HUES48 (cell line): Measurements from ENCODE around the gene NRIP2.

Experiments
- H3K27ac ChIP-seq: one replicate; pipeline ENCODE4 v1.7.0; 2013; ENCODE audit warnings: low read depth, low read length, inconsistent platforms
- H3K27me3 ChIP-seq: 2 replicates; pipeline ENCODE4 v1.6.1; 2013; ENCODE audit warnings: mild to moderate bottlenecking, low read length; ENCODE audit not compliant: control insufficient read depth, insufficient read depth
- H3K36me3 ChIP-seq: 2 replicates; pipeline ENCODE4 v1.6.1; 2013; ENCODE audit warnings: low read length; ENCODE audit not compliant: control insufficient read depth, insufficient read depth
- H3K4me1 ChIP-seq: 2 replicates; pipeline ENCODE4 v1.6.1; 2013; ENCODE audit warnings: mild to moderate bottlenecking, low read length; ENCODE audit not compliant: control insufficient read depth, insufficient read depth
- H3K4me3 ChIP-seq: 2 replicates; pipeline ENCODE4 v1.5.1; 2013; ENCODE audit warnings: mild to moderate bottlenecking, low read depth, low read length
- H3K9ac ChIP-seq: 2 replicates; pipeline ENCODE4 v1.6.1; 2013; ENCODE audit warnings: mild to moderate bottlenecking, low read depth, low read length, moderate library complexity
- H3K9me3 ChIP-seq: 2 replicates; pipeline ENCODE4 v1.6.1; 2013; ENCODE audit warnings: low read length; ENCODE audit not compliant: control insufficient read depth, insufficient read depth

NRIP2 gene

DNA sequence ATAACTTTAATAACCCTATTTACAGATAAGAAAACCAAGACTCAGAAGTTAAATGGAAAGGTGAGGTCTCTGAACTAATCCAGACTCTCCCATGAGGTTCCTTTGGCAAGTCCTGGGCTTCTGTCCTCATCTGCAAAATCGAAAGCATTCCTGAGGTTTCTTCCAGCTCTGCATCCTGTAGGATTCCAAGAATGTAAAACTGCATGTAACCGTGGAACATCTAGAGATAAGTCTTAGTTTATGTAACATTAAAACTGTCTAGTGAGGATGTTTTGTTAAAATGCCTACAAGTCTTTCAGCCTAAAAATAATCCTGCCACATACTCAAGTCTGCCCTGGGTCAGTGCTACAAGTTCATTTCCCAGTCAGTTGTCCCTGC is 29.7 kb downstream of the NRIP2 start:
- Histone ChIP-seq H3K9ac (no peak overlapping the region), H3K36me3 (peaks cover 64% of the 10 kb centered on the region), H3K27me3 (no peaks in the 10 kb centered on the region), H3K27ac (no peak overlapping the region), H3K9me3 (no peaks in the 10 kb centered on the region), H3K4me1 (no peaks in the 10 kb centered on the region), H3K4me3 (no peak overlapping the region)

DNA sequence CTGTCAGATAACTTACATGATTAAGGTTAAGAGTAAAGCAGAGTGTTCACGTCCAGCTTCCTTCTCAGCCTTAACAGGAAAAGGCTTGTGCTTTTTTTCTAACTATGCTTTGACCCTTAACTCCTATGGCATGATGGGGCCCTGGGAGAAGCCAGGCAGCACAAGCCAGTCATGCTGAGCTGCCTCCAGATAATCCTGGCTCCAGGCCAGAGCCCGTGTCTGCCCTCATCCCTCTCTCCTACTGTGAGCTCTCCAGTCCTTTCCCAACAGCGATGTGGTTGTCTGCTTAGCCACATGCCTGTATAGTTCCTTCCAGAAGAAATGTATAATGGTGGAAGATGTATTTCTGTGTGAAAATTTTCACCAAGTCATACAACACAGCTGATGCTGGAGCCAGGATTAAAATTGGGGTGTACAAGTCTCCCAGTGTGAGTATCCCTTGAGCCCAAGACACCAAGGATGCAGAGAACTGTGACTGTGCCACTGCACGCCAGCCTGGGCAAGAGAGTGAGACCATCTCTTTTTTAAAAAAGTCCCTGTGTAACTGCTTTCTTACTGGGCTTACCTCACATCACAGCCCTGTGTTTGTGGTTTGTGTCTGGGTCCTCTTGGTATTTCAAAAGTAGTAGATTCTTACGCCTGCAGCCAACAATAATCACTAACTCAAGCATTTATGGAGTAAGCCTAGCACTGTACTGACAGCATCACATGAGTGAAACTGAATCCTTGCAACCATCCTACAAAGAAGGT is 30.3 kb downstream of the NRIP2 start:
- Histone ChIP-seq H3K9me3 (no peaks in the 10 kb centered on the region), H3K4me3 (no peak overlapping the region), H3K27me3 (no peaks in the 10 kb centered on the region), H3K27ac (no peak overlapping the region), H3K9ac (no peak overlapping the region), H3K4me1 (no peaks in the 10 kb centered on the region), H3K36me3 (peaks cover 69% of the 10 kb centered on the region)

DNA sequence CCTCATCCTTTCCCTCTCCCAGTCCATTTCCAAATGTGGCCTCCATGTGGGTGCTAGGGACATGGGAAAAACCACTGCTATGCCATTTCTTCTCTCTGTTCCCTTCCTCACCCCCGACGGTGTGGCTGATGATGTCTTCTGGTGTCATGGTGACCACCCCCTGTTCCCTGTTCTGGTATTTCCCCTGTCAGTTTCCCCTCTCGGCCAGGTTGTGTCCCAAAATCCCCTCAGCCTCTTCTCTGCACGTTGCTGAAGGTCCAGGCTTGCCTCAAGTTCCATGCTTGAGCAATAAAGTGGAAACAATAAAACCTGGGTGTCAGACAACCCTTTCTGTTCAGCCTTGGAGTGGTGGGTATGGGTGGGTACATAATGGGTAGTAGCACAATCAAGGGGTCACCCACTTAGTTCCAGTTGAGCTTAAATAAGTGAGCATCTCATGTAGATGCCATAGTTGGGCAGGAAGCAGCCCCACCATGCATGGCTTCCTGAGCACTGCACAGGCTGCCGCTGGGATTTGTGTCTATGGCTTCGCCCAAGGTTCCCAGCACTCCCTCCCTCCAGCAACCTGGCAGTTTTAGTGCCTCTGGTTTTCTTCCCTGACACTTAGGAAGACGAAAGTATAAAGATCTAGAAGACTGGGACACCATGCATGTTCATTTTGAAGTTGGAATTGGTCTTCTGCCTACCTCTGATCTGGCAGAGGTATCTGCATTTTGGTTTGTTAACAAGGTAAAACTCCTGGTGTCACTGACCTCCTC is 31.0 kb downstream of the NRIP2 start:
- no peak overlapping the region for H3K4me3 ChIP-seq
- peaks cover 77% of the 10 kb centered on the region for H3K36me3 ChIP-seq
- no peaks in the 10 kb centered on the region for H3K27me3 ChIP-seq
- H3K9me3 ChIP-seq, result no peaks in the 10 kb centered on the region
- no peaks in the 10 kb centered on the region for H3K4me1 ChIP-seq
- no peak overlapping the region for H3K9ac ChIP-seq
- H3K27ac ChIP-seq, result no peak overlapping the region

DNA sequence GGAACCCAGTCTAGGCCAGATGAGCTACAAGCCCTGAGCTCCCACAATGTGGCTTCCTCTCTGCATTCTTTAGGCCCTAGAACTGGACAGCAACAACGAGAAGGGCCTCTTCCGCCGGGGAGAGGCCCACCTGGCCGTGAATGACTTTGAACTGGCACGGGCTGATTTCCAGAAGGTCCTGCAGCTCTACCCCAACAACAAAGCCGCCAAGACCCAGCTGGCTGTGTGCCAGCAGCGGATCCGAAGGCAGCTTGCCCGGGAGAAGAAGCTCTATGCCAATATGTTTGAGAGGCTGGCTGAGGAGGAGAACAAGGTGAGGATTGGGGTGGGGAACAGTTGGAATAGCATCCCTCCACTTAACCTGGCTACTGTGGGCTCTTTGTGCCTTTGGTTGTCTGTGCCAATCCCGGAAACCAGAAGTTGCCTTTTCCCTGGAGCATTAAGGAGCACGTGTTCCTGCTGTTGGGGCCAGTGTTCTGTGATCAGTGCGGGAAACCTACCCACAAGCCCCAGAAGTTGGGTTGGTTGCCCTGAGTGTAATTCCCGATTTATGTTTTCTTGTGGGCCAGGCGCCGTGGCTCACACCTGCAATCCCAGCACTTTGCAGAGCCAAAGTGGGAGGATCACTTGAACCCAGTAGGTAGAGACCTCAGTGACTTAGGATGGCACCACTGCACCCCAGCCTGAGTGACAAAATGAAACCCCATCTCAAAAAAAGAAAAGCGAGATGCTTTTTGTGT is 33.6 kb downstream of the NRIP2 start:
- H3K4me3 ChIP-seq, result no peak overlapping the region
- peaks cover 100% of the 10 kb centered on the region for H3K36me3 ChIP-seq
- H3K9me3 ChIP-seq, result no peaks in the 10 kb centered on the region
- H3K9ac ChIP-seq, result no peak overlapping the region
- H3K27me3 ChIP-seq, result no peaks in the 10 kb centered on the region
- H3K27ac ChIP-seq, result no peak overlapping the region
- no peaks in the 10 kb centered on the region for H3K4me1 ChIP-seq

DNA sequence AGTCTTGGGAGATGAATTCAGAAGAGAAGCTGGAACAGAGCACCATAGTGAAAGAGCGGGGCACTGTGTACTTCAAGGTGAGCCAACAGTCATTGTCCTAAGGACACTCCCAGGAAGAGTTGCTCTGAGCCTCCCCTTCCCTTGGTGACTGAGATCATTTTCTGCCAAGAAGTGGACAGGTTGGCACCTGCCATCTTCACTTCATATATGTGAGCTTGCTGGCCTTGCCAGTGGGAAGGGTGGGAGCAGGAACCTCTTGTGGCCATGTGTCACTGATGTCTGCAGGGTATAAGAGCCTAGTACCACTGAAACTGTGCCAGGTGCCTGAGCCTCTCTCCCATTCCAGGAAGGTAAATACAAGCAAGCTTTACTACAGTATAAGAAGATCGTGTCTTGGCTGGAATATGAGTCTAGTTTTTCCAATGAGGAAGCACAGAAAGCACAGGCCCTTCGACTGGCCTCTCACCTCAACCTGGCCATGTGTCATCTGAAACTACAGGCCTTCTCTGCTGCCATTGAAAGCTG is 34.7 kb downstream of the NRIP2 start:
- peaks cover 88% of the 10 kb centered on the region for H3K36me3 ChIP-seq
- no peaks in the 10 kb centered on the region for H3K4me1 ChIP-seq
- no peak overlapping the region for H3K9ac ChIP-seq
- no peak overlapping the region for H3K27ac ChIP-seq
- H3K4me3 ChIP-seq, result no peak overlapping the region
- no peaks in the 10 kb centered on the region for H3K9me3 ChIP-seq
- H3K27me3 ChIP-seq, result no peaks in the 10 kb centered on the region

DNA sequence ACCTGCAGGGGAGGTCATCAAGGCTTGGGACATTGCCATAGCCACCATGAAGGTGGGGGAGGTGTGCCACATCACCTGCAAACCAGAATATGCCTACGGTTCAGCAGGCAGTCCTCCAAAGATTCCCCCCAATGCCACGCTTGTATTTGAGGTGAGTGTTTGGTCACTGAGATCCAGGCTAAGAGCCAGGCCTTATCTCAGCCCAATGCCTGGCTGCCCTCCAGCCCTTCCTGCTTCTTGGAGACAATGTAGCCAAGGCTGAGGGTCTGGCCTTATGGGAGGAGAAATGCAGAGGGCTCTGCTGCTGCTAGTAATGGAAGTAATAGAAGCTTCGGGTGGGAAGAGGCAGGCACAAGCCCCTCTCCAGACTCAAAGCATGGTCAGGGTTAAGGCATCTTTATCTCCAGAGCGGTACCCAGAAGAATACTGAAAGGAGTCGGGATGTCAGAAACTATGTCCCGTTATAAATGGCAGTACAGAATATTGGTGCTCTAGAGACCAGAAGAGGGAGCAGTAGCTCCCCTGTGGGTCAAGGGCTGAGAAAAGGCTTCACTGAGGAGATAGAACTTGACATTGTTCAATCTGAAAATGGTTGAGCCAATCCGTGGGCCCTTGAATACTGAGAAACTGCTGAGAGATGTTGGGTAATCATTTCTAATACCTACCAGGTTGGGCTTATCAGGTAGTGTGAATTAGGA is 37.0 kb downstream of the NRIP2 start:
- Histone ChIP-seq H3K36me3 (peaks cover 66% of the 10 kb centered on the region), H3K9ac (no peak overlapping the region), H3K4me1 (peaks cover 3% of the 10 kb centered on the region; the same call in 1 of the 2 replicates), H3K9me3 (no peaks in the 10 kb centered on the region), H3K4me3 (no peak overlapping the region), H3K27me3 (peaks cover 13% of the 10 kb centered on the region), H3K27ac (no peak overlapping the region)

DNA sequence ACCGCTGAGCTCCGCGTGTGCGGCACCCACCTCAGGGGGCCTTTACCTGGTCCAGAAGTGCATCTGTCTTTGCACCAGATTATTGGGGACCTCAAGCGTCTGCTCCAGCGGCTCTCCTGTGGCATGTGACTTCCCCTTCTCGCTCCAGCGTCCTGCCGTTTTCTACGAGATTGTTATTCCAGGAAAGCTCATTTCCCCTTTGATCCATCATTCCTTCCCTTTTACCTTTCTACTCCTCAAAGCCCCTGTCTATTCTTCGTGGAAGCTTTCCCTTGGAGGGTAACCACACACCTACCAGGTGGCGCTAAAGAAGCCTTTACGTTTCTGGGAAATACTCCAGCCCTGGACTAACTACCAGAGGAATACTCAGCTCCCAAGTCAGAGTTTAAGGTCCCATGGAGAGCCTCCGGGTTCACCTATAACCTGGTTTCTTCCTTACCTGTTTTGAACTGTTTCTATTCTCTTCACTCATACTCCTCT is 38.6 kb downstream of the NRIP2 start:
- H3K4me1 ChIP-seq, result peaks cover 3% of the 10 kb centered on the region; the same call in 1 of the 2 replicates
- peak overlapping the region; percentile 36; the same call in 1 of the 2 replicates for H3K9ac ChIP-seq
- peaks cover 50% of the 10 kb centered on the region for H3K36me3 ChIP-seq
- peak overlapping the region; percentile 39 for H3K27ac ChIP-seq
- H3K27me3 ChIP-seq, result peaks cover 13% of the 10 kb centered on the region
- H3K9me3 ChIP-seq, result no peaks in the 10 kb centered on the region
- peak overlapping the region; percentile 84 for H3K4me3 ChIP-seq

DNA sequence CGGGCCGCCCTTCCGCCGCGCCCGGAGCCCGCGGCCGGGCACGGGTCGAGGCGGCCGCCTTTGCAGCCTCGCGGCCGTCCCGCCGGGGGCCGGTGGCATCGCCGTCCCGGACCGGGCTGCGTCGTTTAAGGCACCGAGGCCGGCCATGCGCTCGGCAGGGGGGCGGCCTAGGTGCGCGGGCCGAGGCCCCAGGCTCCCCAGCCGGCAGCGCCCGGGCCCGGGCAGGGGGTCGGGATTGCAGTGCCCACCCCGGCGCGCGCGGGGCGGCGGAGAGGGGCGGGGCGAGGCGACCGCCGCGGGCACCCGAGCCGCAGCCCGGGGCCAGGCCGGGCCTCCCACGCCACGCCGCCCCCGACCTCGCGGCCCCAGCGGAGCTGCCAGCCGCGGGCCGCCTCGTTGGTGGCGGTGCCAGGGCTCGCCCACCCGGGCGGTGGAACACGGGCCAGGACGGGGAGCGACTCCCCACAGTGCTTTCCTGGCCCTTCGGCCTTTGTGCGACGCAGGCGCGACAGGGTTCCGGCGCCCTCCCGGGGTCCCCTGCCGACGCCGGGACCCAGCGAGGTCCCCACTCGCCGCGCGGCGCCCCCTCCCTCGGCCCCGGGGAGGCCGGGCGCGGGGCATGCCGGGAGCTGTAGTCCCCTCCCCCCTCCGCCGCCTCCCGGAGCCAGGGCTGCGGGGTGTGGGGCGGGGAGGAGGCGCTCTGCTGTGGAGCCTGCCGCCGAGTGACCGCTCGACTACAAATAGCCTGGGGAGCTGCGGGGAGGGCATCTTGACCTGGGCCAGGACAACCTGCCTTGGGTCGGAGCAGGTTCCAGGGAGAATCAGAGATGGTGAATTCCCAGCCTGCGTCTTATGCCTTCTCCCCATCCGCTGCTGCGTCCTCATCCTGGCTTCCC is 39.3 kb downstream of the NRIP2 start:
- H3K4me1 ChIP-seq, result peaks cover 3% of the 10 kb centered on the region; the same call in 1 of the 2 replicates
- H3K27me3 ChIP-seq, result peaks cover 13% of the 10 kb centered on the region
- H3K27ac ChIP-seq, result peak overlapping the region; percentile 72
- H3K36me3 ChIP-seq, result peaks cover 43% of the 10 kb centered on the region
- H3K9ac ChIP-seq, result peak overlapping the region; percentile 46; the same call in 1 of the 2 replicates
- H3K4me3 ChIP-seq, result peak overlapping the region; percentile 84
- no peaks in the 10 kb centered on the region for H3K9me3 ChIP-seq

DNA sequence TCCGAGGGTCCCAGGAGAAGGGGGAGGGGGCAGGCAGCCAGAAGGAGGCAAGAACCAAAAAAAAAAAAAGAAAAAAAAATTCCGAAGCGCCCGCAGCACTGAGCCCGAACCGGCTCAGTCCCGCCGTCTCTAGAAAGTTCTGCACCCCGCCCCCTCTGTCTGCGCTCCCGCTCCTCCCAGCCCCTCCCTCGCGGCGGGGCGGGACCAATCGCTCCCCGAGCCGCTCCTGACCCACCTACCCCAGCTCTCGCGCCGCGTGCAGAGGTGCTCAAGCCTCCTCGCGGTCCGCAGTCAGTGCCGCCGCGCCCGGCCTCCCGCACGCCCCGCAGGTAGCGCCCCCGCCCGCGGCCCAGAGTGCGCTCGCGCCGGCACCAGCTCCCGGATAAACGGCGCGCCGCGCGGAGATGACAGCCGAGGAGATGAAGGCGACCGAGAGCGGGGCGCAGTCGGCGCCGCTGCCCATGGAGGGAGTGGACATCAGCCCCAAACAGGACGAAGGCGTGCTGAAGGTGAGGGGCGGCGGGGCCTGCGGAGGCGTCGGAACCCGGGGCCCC is 40.0 kb downstream of the NRIP2 start, which contains the start of gene FKBP4:
Gene FKBP4, plus strand, starts transcription at position 235 of the 554 bp plus-strand sequence. Its CDS starts 170 bp downstream, at position 405.
- peaks cover 3% of the 10 kb centered on the region; the same call in 1 of the 2 replicates for H3K4me1 ChIP-seq
- H3K4me3 ChIP-seq, result peak within 1 kb of the TSS; percentile 84
- H3K27me3 ChIP-seq, result peaks cover 13% of the 10 kb centered on the region
- H3K27ac ChIP-seq, result peak within 1 kb of the TSS; percentile 72
- no peaks in the 10 kb centered on the region for H3K9me3 ChIP-seq
- peaks cover 36% of the 10 kb centered on the region for H3K36me3 ChIP-seq
- H3K9ac ChIP-seq, result peak within 1 kb of the TSS; percentile 75
